ENCODE data around the gene DMKN.

- no peak for TF ChIP-seq CTCF (IDR thresholded peaks at IDR 0.05)
- no peak for TF ChIP-seq POLR2A (IDR thresholded peaks at IDR 0.05)
- TF ChIP-seq EP300 (IDR thresholded peaks at IDR 0.05), result no peak
- no peak for TF ChIP-seq POLR2AphosphoS5 (IDR thresholded peaks at IDR 0.05)
Measured at GRCh38 chr19:35498220-35498619, 15.2 kb downstream of the DMKN start.
